Keratinocyte (primary cell): ENCODE measurements around the gene NEFH. TPM values are rescaled to one million over a fixed set of nuclear protein-coding genes. Genes with fewer than 3 reads are reported as not detected.

Experiments used
- DNase-seq: peaks from one replicate; pipeline ENCODE4 v3.0.0-alpha.2; 2011; ENCODE audit warnings: low read depth, missing footprints, low spot score
- FAIRE-seq: peaks from 2 replicates; lab custom pipeline; 2011; peaks lifted over from hg19 to GRCh38; lab: Jason Lieb, UNC
- H2AFZ ChIP-seq: 2 replicates; pipeline ENCODE4 v1.6.0; 2012; ENCODE audit warnings: low read length, control low read depth, inconsistent platforms; ENCODE audit not compliant: control insufficient read depth
- H3K27ac ChIP-seq: 2 replicates; pipeline ENCODE4 v1.5.1; 2011; ENCODE audit warnings: low read length; ENCODE audit not compliant: control insufficient read depth, insufficient read depth
- H3K27me3 ChIP-seq: 3 replicates; pipeline ENCODE4 v1.6.0; 2011; ENCODE audit warnings: low read length; ENCODE audit not compliant: control insufficient read depth, insufficient read depth; ENCODE audit errors: extremely low read depth
- H3K36me3 ChIP-seq, 2 experiments: 2 replicates in 1 of 2; 3 replicates in 1 of 2; pipeline ENCODE4 v1.5.1; 2011; ENCODE audit warnings: low read length in 2 of 2, mild to moderate bottlenecking in 1 of 2; ENCODE audit not compliant: control insufficient read depth in 2 of 2, insufficient read depth in 2 of 2; ENCODE audit errors: extremely low read depth in 1 of 2
- H3K4me1 ChIP-seq: 3 replicates; pipeline ENCODE4 v1.5.1; 2011; ENCODE audit warnings: low read length; ENCODE audit not compliant: control insufficient read depth, insufficient read depth; ENCODE audit errors: extremely low read depth
- H3K4me2 ChIP-seq: 3 replicates; pipeline ENCODE4 v1.6.0; 2011; ENCODE audit warnings: low read depth, low read length; ENCODE audit not compliant: control insufficient read depth, insufficient read depth; ENCODE audit errors: extremely low read depth
- H3K4me3 ChIP-seq, 3 experiments: fragments of 200-600 bp in 1 of 3; sonication (generic) in 1 of 3; 2 replicates in 2 of 3; 3 replicates in 1 of 3; pipeline ENCODE4 v1.5.1; 2011 to 2016; ENCODE audit warnings: low read length in 3 of 3, mild to moderate bottlenecking in 3 of 3, control low read depth in 2 of 3, inconsistent platforms in 1 of 3, low read depth in 1 of 3, mixed read lengths in 1 of 3, mixed run types in 1 of 3, moderate library complexity in 1 of 3; ENCODE audit not compliant: control insufficient read depth in 2 of 3, insufficient read depth in 2 of 3; ENCODE audit errors: extremely low read depth in 1 of 3
- H3K79me2 ChIP-seq: 2 replicates; pipeline ENCODE4 v1.6.0; 2012; ENCODE audit warnings: low read length; ENCODE audit not compliant: control insufficient read depth, insufficient read depth
- H3K9ac ChIP-seq: 3 replicates; pipeline ENCODE4 v1.6.0; 2011; ENCODE audit warnings: low read length; ENCODE audit not compliant: control insufficient read depth, insufficient read depth; ENCODE audit errors: extremely low read depth
- H3K9me1 ChIP-seq: 3 replicates; pipeline ENCODE4 v1.6.0; 2011; ENCODE audit warnings: low read length; ENCODE audit not compliant: control insufficient read depth, insufficient read depth; ENCODE audit errors: extremely low read depth
- H3K9me3 ChIP-seq: 2 replicates; pipeline ENCODE4 v1.5.1; 2012; ENCODE audit warnings: low read depth, low read length; ENCODE audit not compliant: control insufficient read depth
- H4K20me1 ChIP-seq: 3 replicates; pipeline ENCODE4 v1.6.0; 2011; ENCODE audit warnings: low read length; ENCODE audit not compliant: control insufficient read depth, insufficient read depth; ENCODE audit errors: extremely low read depth
- CTCF ChIP-seq, 3 experiments: IDR thresholded peaks in 1 of 3; conservative IDR thresholded peaks in 1 of 3; optimal IDR thresholded peaks in 1 of 3; 2 replicates in 2 of 3; 3 replicates in 1 of 3; pipeline versions ENCODE3 to v1.5.1; 2011; ENCODE audit warnings: low read length in 3 of 3, mild to moderate bottlenecking in 3 of 3, moderate library complexity in 2 of 3, control low read depth in 1 of 3, inconsistent platforms in 1 of 3; ENCODE audit not compliant: insufficient read depth in 2 of 3; ENCODE audit errors: extremely low read depth in 1 of 3
- EZH2 ChIP-seq: IDR thresholded peaks from one replicate; pipeline ENCODE4 v1.6.1; 2012; ENCODE audit warnings: inconsistent platforms, mild to moderate bottlenecking, low read length, moderate library complexity
- dilution Hi-C: fragments of 300-500 bp; cut with MboI; formaldehyde crosslinking; loops from one replicate; pipeline ENCODE4 v1.7.0; 2020; ENCODE audit warnings: low sequenced_read_pairs; ENCODE audit not compliant: extremely low pct_ligation_motif_present
- polyA plus RNA-seq, 5 experiments: library from polyadenylated mRNA; depleted of rRNA in 3 of 5; stranded (reverse) in 3 of 5; stranded (forward) in 1 of 5; unstranded in 1 of 5; fragments of >200 nt; gene quantifications; 1 replicate in 1 of 5; 2 replicates in 3 of 5; 3 replicates in 1 of 5; pipeline versions ENCODE4 v1.2.1 to v1.2.3, GENCODE V29; 2011 to 2012; ENCODE audit warnings: missing spikeins in 2 of 5, low read depth in 1 of 5, low replicate concordance in 1 of 5

NEFH gene
- polyA plus RNA-seq, 1 donor (not counting 4 experiments of a cell fraction or from before 2014, with no cell fraction given) = 0.07 TPM

- H3K9me1 ChIP-seq = no peaks in the 10 kb centered on the region
- H3K27me3 ChIP-seq = no peaks in the 10 kb centered on the region
- H3K9ac ChIP-seq = no peak overlapping the region
- dilution Hi-C loops = no loop called here
- H3K4me1 ChIP-seq = no peaks in the 10 kb centered on the region
- H2AFZ ChIP-seq = no peak overlapping the region
- H3K4me2 ChIP-seq = no peak overlapping the region
- H3K4me3 ChIP-seq = no peak overlapping the region
- DNase-seq = no peak
- peaks cover 27 to 35% of the 10 kb centered on the region in 2 experiments for H3K36me3 ChIP-seq
- H3K79me2 ChIP-seq = no peaks in the 10 kb centered on the region
- no peak overlapping the region for H3K27ac ChIP-seq
- H3K9me3 ChIP-seq = no peaks in the 10 kb centered on the region
- TF ChIP-seq CTCF (optimal IDR thresholded peaks at IDR 0.05 in 1 of 3, IDR thresholded peaks at IDR 0.05 in 1 of 3, conservative IDR thresholded peaks at IDR 0.05 in 1 of 3; ENCODE audit: extremely low read depth in 1 of 3, insufficient read depth in 2 of 3, low read length in 3 of 3) (no peak), EZH2 (no peak)
- no peaks in the 10 kb centered on the region for H4K20me1 ChIP-seq
- no peak for FAIRE-seq
Measured at GRCh38 chr22:29539105-29539504, 59.1 kb downstream of the NEFH start.

Other genes with a start within 250 kb of the NEFH start
- gene RHBDD3, start 212.2 kb upstream of the NEFH start, polyA plus RNA-seq = 10.3 to 16.2 TPM (median 10.9 TPM) in 3 replicates
- 245 to 280 TPM (median 257 TPM) in 3 replicates for gene EWSR1, start 211.9 kb upstream of the NEFH start, polyA plus RNA-seq
- 11.3 to 21.1 TPM (median 12.2 TPM) in 3 replicates for gene GAS2L1, start 173.6 kb upstream of the NEFH start, polyA plus RNA-seq
- gene RASL10A, start 164.5 kb upstream of the NEFH start, polyA plus RNA-seq = 0.07 to 0.09 TPM in 2 of 3 replicates, not detected in the other
- 45.7 to 83.2 TPM (median 55.3 TPM) in 3 replicates for gene AP1B1, start 91.6 kb upstream of the NEFH start, polyA plus RNA-seq
- not detected in 3 replicates for gene RFPL1, start 41.6 kb upstream of the NEFH start, polyA plus RNA-seq
- 34.1 to 35.6 TPM (median 35.4 TPM) in 3 replicates for gene THOC5, start 73.5 kb downstream of the NEFH start, polyA plus RNA-seq
- gene NIPSNAP1, start 100.9 kb downstream of the NEFH start, polyA plus RNA-seq = 58.3 to 63.1 TPM (median 61.3 TPM) in 3 replicates
- 23.2 to 112 TPM (median 50.2 TPM) in 3 replicates for gene NF2, start 123.4 kb downstream of the NEFH start, polyA plus RNA-seq
- gene CABP7, start 239.8 kb downstream of the NEFH start, polyA plus RNA-seq = not detected in 3 replicates